Activated naive CD8-positive, alpha-beta T cell treated with anti-CD3 and anti-CD28 coated beads, Interleukin-2, amount 50 U/mL, for 16 hours (primary cell): ENCODE results near the gene GP9.

Source experiments
- DNase-seq: peaks from one replicate; pipeline ENCODE4 v3.0.0-alpha.2; 2020; ENCODE audit warnings: low read depth, low spot score

GP9 gene

GRCh38 chr3:129028866-129029265, 31.7 kb upstream of the GP9 start:
- no peak for DNase-seq

DNA sequence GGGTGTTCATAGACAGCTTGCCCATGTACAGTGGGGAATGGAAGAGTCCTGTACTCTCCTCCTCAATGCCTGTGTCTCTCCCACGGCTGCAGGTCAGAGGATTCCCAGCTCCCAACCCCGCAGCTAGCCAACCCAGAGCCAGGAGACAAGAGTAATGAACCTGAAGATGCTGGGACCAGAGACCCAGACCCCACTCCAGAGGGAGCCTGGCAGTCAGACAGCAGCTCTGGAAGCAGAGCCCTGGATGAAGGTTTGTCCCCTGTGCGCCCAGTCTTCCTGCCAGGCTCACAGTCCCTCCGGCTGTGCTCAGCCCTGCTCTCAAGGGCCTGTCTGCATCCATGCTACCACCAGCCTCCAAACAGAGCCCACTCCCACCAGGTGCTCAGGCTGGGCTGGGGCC, 30.0 kb upstream of the GP9 start:
- no peak for DNase-seq

DNA sequence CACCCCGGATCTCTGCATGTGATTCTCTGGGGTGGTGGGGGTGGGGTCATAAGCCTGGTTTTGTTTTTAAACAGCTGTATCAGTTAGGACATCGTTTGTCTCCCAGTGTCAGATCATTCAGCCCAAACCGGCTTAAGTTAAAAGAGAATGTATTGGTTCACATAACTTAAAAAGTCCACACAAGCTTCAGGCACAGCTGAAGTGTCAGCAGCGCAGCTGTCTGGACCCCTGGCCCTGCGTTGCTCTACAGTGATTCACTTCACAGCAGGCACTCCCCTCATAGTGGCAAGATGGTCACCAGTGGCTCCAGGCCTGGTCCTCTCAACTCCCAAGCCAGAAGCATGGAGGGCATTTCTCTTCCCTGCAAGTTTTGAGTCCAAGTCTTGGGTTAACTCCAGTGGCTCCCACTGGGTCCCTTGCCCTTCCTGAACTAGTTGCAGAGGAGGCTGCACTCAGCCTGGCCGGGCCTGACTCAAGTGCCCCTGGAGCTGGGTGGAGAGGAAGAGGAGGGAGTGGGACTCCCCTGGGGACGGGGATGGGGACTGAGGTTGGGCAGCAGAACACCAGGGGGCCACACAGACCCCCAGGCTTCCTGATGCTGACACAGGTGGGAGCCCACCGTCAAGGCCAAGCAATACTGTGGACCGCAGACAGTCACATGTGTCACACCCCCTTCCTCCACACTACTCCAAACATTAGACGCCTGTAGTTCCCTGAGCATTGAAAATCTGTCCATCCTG, 28.9 kb upstream of the GP9 start:
- DNase-seq: no peak

DNA sequence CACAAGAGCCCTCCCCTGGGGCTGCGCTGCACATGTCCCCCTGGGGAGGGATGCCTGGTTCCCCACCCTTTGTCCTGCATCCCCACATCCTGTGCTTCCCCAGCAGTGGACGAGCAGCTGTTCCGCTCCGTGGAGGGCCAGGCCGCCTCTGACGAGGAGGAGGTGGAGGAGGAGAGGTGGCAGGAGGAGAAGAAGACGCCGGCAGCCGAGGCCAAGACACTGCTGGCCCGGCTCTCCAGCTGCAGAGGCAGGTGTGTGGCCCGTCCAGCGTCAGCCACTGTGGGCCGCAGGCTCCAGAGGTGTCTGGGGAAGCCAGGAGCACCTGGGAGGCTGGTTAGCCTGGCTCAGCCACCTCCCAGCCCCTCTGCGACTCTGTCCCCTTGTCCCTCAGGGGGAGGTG, 27.9 kb upstream of the GP9 start:
- DNase-seq: no peak

DNA sequence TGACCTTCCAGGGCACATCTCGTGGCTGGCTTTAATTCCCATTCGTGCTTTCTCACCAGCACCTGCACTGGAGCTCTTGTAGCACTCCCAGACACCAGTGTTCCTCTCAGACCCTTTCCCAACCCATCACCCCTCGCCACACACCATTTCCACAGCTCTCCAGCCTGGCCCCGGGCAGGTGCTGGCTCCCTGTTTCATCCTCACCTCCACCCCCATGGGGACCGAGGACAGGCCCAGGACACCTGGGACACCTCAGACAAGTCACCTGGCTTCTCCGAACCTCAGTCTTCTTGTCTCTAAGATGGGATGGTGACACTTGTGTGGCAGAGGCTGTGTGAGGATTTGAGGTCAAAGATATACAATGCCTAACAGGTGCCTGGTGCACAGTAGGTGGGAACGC, 27.4 kb upstream of the GP9 start:
- no peak for DNase-seq

DNA sequence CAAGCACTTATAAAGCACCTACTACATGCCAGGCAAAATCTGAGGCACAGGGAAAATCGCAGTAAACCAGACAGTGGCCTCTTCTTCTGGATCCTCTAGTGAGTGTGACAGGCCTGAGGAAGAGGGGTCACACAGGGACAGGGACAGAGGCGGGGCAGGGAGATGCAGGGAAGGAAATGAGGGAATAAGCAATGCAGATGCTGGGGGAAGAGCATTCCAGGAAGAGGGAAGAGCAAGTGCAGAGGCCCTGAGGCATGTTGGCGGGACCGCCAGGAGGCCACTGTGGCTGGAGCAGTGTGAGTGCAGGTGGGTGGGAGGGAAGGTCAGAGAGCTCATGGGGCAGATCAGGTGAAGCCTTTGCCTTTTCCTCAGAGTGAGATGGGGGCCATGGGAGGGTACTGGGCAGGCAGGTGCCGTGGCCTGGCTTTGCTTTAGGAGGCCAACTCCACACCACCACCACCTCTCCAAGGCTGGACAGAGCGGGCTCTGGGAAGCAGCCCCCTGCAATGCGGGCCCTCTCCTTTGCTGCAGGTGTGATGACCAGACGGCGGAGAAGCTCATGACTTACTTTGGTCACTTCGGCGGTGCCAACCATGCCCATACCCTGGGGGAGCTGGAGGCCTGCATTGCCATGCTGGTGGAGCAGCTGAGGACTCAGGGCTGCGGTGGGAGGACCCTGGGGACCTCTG, 26.8 kb upstream of the GP9 start:
- no peak for DNase-seq

DNA sequence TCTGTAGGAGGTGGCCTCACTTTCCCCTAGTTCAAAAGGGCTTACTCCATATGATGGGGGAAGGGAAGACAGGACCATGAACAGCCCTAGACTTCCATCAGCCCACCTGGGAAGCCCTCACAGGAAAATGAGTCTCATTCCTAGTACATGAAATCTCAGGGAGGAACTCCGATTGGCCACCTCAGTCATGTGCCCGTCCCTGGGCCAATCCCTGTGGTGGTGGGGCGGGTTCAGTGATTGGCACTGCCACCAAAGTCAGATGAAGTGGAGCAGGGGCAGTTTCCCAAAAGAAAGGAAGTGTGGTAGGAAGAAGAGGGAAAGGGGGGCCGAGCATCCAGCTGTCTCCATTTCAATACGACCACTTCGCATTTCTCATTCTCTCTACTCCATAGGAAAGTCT, 25.9 kb upstream of the GP9 start:
- DNase-seq: no peak

DNA sequence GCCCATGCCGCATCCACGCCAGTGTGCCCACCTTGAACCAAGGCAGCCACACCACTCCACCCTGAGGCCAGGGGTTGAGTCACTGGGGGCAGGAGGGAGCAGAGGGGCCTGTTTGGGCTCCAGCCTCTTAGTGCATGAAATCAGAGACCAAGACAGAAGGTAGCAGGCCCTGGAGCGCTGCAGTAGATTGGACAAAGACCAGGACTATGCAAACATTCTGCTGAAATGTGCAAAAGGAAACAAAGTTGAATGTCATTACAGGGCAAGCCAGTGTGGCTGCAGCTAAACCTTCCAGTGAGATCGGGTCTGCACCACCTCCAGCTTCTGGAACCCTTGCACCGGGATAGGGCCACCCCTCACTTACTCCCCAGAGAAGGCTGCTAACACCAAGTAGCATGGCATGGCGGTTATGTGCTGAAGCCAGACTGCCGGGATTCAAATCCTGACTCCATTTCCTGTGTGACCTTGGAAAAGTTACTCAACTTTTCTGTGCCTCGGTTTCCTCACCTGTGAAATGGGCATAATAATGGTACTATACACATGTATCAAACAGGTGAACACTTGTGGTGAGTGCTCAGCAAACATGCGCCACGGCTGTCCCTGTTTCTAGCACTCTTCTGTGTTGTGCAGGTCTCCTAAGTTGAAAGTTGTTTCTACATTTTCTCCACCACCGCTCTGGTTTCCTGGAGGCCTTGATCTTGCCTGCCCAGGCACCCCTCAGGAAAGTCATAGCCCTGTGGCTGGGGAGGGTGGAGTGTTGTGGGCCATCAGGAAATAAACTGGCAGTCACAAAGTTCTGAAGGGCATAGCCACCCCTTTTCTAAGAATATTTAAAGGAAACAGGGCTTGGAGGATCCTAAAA, 25.0 kb upstream of the GP9 start:
- no peak for DNase-seq

DNA sequence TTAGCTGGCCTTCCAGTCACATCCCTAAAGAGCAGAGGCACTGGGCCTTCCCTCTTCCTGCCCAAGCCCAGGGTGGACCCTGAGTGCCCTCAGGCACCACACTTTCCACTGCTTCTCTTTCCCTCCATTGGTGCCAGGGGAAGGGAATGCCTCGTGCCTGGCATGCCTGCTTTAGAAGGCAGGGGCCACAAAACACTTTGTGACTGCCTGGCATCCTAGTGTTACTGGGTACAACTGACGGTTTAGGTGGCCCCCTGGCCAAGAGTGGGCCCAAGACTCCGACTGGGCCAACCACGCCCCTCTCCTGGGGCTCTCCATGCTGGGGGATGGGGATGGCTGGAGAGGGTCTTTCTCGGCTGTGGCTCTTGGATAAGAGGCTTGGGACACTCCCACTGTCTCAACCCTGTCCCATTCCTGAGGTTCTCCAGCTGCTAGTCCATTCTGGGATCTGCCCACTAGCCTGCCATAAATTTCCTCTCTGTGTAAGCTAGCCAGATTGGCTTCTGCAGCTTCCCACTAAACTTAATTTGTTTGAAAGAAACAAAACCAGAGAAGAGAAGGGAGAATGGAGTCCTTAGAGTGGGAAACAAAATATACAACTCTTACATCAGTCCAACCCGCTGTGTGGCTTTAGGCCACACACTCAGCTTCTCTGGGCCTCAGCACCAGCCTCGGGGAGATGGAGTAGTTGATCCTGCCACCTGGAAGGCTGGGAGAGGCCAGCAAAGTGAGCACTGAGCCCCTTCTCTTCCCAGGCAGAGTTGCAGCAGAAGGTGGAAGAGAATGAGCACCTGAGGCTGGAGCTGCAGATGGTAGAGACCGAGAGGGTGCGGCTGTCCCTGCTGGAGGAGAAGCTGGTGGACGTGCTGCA, 24.1 kb upstream of the GP9 start:
- DNase-seq: no peak

- DNase-seq: no peak
Observed at GRCh38 chr3:129037093-129037419, 23.5 kb upstream of the GP9 start.

- no peak for DNase-seq
Observed at GRCh38 chr3:129038121-129038855, 22.3 kb upstream of the GP9 start.

- no peak for DNase-seq
Observed at GRCh38 chr3:129039271-129040038, 21.1 kb upstream of the GP9 start.

DNA sequence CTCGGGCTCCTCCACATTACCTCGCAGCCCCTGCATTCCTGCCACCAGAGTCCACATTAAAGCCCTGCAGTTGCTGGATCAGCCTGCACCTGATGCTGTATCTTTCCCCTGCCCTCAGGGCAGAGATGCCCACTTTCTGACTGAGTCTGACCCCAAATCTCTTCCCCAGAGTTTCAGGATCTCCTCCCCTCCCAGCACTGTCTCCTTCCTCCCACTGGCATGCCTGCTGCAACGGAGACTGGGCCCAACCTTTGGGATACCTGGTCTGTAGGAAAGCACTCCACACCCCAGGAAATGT, 20.6 kb upstream of the GP9 start:
- no peak for DNase-seq

DNA sequence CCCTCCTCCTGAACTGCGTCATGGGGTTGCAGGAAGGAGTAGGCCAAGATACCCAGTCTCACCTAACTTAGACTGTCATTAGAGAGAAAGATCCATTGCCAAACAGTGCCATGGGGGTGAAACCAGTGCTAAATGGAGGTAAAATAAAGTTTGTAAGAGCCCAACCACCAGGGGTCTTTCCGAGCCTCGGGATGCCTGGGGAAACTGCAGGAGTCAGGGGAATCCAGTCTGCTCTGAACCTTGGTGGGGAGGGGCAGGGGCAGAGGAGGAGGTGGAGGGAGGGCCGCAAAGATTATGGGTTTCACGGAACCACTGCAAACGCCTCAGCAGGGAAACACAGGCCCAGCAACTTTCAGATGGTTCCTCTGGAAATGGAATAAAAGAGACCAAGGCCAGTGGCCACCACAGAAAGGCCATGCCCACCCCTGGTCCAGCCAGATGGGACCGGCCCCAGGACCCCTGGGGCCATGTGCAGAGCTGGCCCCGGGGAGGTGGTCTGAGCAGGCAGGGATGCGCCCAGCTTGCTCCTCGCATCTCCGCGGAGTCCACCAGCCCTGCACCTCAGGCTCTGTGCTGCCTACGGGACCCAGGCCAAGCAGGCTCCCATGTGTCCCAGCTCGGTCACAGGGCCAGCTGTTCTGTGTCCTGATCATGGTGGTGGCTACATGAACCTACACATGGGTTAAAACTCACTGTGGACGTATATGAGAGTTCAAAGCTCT, 19.8 kb upstream of the GP9 start:
- no peak for DNase-seq

DNA sequence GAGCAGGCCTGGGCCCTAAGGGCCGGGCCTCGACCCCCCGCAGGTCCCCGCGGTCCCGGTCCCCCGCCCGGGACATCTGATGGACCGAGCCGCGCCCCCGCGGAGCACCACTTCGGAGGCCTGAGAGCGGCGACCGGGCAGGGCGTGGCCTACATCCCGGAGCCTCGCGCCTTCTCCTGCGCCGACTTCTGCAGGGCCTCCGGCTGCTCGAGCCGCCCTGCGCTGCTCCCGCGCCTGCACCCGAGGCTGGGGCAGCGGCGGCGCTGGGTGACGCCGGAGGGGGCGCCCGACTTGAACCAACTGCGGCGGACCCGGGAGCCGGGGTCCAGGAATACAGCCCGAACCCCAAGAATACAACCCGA, 14.9 kb upstream of the GP9 start:
- no peak for DNase-seq

- DNase-seq: no peak
Observed at GRCh38 chr3:129046037-129046731, 14.4 kb upstream of the GP9 start.

DNA sequence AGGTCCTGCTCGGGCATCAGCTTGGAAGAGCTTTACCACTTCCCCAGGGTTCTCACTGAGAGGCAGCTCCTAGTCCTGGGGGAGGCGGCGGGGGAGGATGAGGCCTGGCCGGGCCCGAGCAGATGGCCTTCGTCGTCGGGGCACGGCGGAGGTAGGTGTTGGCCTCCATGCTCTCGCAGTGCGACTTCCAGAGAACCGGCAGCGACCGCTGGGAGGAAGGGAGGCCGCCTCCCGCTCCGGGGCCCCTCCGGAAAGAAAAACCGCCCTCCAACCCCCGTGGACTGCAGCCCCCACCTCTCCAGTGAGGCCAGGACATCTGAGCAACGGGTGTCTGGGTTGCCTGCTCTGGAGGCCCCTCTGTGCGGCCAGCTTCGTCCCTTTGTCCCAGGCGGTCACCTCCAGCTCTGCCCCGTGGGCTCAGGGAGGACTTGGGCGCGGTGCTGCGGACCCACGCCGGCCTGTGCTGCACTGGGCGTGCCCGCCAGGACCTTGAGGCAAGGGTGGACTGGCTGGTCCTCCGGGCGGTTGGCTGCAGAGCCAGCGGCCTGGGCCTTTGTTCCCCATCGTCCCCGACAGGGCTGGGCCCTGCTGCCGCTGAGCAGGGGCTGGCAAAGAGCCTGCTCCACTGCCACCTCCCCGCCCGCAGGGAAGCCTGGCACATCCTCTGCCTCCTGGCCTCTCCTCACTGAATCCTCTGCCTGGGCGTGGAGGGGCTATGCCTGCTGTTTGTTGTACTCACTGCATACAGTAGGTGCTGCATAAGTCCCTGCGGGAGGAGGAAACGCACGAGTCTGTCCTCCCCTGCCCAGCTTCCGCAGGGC, 13.6 kb upstream of the GP9 start:
- DNase-seq: no peak

DNA sequence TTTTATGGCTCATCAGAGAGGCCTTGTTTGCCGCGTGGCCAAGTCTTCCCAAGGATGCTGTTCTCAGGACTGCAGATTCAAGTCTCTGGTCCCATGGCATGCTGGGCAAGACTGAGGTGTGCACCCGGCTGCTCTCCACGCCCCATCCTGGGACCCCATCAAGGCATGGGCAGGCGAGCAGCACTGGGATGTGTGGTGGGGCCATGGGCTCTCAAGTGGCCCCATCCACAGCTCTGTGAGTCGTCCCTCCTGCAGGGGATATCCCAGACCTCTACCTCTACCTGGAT, 13.1 kb upstream of the GP9 start:
- DNase-seq: no peak
